Measurements from ENCODE around the gene ITGB6.

GRCh38 chr2:160223560-160223959 is 23.5 kb upstream of the ITGB6 start:
- TF ChIP-seq POLR2A (IDR thresholded peaks at IDR 0.05; ENCODE audit: low read depth, low read length) (no peak), POLR2AphosphoS5 (IDR thresholded peaks at IDR 0.05; ENCODE audit: low read depth, low read length) (no peak), TAF1 (IDR thresholded peaks at IDR 0.05; ENCODE audit: borderline replicate concordance, low read depth, low read length) (no peak)
